KBM-7 (cell line): ENCODE results near the gene OR7G3.

Source experiments
- DNase-seq: peaks from one replicate; pipeline ENCODE4 v3.0.0-alpha.2; 2015
- in situ Hi-C: fragments of 300-500 bp; cut with MboI; formaldehyde crosslinking; loops from 2 replicates; pipeline ENCODE4 v1.14.3; 2020; ENCODE audit warnings: low sequenced_read_pairs, low pct_unique_long_range_greater_than_20kb, mixed read lengths

The OR7G3 gene

DNA sequence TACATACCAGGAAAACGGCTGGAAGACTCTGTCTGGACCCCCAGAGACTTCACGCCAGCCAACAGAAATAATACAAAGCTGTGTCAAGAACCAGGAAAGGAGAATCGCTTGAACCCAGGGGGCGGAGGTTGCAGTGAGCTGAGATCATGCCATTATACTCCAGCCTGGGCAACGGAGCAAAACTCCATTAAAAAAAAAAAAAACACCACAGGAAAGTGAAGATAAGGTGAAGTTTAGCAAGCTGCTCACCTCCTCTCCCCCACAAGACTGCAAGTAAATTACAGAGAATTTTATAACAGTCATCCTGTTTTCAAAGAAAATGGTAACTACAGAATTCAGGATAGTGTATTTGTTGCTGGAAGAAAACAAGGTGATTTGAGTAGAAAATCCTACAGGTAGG is 10.2 kb downstream of the OR7G3 start:
- in situ Hi-C loops: no loop called here
- no peak for DNase-seq

DNA sequence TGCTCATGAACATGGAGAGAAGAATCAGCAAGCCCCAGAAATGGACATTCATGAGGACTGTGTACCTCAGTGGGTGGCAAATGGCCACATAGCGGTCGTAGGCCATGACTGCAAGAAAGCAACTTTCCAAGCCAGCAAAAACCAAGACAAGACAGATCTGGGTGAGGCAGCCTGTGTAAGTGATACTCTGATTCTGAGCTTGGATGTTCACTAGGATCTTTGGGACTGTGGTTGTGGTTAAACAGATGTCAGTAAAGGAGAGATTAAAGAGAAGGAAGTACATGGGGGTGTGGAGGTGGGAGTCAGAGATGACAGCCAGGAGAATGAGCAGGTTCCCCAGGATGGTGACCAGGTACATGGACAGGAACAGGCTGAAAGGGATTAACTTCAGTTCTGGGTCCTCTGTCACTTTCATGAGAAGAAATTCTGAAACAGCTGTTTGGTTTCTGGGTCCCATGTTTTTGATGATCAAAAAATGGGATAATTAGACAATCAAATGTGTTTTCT is 11.4 kb downstream of the OR7G3 start, which contains the start of gene OR7G1:
Gene OR7G1 (minus strand): TSS at position 457 of the 507 bp plus-strand sequence. CDS start 0 bp downstream, at position 457.
- in situ Hi-C loops: no loop called here
- DNase-seq: peak; percentile 19

DNA sequence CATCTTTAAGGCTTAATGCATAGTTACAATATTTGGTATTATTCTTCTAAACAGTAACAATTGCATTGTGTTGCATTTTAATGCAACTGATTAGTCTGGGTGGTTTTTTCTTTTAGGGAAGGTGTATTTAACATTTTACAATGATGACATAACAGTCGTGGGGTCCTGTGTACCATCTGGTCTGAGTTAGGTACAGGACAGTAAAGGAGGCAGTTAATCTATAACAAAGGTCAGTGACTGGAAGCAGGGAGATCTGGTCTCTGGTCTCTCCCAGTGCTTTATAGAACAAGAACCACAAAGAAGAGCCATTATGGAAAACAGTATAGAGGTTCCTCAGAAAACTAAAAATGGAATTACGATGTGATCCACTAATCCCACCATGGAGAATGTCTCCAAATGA is 16.8 kb downstream of the OR7G3 start:
- no peak for DNase-seq

DNA sequence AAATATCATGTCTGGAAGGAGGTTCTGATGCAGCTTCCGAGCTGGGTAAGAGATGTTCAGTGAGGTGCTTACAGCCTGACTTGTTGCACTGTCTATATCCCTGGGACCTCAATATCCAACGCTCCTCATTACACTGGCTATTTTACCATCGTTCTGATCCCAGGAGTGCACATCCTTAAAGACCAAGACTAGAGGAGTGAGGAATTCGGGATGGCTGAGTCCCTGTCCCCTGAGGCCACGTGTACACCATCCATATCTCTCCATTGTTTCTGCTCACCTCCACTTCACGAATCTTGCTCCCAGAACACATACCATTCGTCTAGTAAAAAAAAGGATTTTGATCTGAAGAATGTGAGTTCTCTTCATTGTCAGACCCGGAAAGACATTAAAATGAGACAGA is 19.4 kb downstream of the OR7G3 start, which contains the start of gene OR7G2:
Gene OR7G2 (minus strand): TSS at position 101 of the 400 bp plus-strand sequence. CDS start 4,232 bp downstream, outside the sequence.
- in situ Hi-C loops: no loop called here
- DNase-seq: no peak

More for the DNA sequence above, 16.8 kb downstream of the OR7G3 start:
- in situ Hi-C loops: no loop called here

DNA sequence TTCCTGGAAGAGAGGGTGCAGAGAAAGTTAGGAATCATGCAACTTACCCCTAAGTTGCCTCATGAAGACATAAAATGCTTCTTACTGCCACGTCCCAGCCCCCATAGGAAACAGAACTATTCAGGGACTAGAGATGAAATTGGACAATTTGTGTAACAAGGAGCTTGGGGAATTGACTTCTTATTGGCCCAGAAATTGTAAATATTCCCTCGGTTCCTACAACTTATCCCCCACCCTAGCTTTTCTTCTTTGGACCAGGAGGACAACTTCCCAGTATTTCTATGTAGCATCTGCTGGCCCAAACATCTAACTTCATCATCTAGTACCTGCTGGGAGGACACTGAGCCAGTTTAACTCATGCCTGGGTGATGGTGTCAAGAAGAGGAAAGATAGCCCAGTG is 40.0 kb downstream of the OR7G3 start, which contains the start of gene OR1M1:
Gene OR1M1 (plus strand): TSS at position 301 of the 400 bp plus-strand sequence. CDS start 6,184 bp downstream, outside the sequence.
- DNase-seq: no peak

GRCh38 chr19:9078651-9079050 is 48.1 kb downstream of the OR7G3 start:
- in situ Hi-C loops: no loop called here
- no peak for DNase-seq

More for the DNA sequence above, 40.0 kb downstream of the OR7G3 start, which contains the start of gene OR1M1:
- in situ Hi-C loops: no loop called here

DNA sequence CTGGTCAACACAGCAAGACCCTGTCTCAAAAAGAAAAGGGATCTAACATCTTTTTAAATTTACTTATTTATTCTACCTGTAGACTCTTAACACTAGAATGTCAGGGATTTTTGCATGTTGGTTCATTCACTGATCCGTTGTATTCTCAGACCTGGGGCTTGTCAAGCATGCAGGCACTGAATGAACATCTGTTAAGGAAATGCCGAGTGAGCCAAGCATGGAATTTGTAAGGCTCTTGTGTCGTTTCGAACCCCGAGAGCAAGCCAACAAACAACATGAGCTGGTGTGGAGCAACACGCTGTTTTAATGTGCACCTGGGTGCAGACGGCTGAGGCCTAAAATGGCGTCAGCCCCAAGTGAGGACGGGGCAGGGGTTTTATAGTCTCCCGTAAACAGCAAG is 49.8 kb downstream of the OR7G3 start:
- in situ Hi-C loops: no loop called here
- DNase-seq: no peak
